Panc1 (cell line): ENCODE results near the gene OR13F1. TPM values are rescaled to one million over a fixed set of nuclear protein-coding genes. Genes with fewer than 3 reads are reported as not detected.

Experiments used
- ATAC-seq: fragments of 200-7000 bp; cut with Tn5 transposase; 2 replicates; pipeline ENCODE4 v1.9.1; 2020; ENCODE audit warnings: mild to moderate bottlenecking, moderate library complexity
- BruUV-seq: library from RNA; stranded (reverse); fragments of 400-500 nt; replicated peaks from 2 replicates; lab custom pipeline; 2021; lab: Mats Ljungman, UMichigan
- CTCF ChIA-PET: fragments of 300-600 bp; sonication (Branson Sonifier 250); formaldehyde crosslinking; loops from one replicate; lab custom pipeline; 2022; ENCODE audit warnings: antibody characterized with exemption; lab: Charles Lee
- POLR2A ChIA-PET: fragments of 300-600 bp; sonication (Branson Sonifier 250); formaldehyde crosslinking; loops from one replicate; lab custom pipeline; 2022; ENCODE audit warnings: antibody characterized with exemption; lab: Charles Lee
- DNase-seq: peaks from one replicate; pipeline ENCODE4 v3.0.0-alpha.2; 2010; ENCODE audit warnings: low read depth, low spot score
- H3K27ac ChIP-seq: 2 replicates; pipeline ENCODE4 v1.5.1; 2011; ENCODE audit warnings: mild to moderate bottlenecking, low read length, inconsistent platforms
- H3K27me3 ChIP-seq: fragments of 200-500 bp; sonication (Bioruptor generic); 2 replicates; pipeline ENCODE4 v1.6.0; 2014; ENCODE audit warnings: low read length, inconsistent platforms; ENCODE audit not compliant: control insufficient read depth, insufficient read depth
- H3K36me3 ChIP-seq: fragments of 200-500 bp; sonication (Bioruptor generic); 2 replicates; pipeline ENCODE4 v1.5.1; 2014; ENCODE audit warnings: inconsistent platforms, mild to moderate bottlenecking, low read length, moderate library complexity; ENCODE audit not compliant: control insufficient read depth, insufficient read depth
- H3K4me1 ChIP-seq: 2 replicates; pipeline ENCODE4 v1.5.1; 2011; ENCODE audit warnings: inconsistent platforms, mild to moderate bottlenecking, low read length, moderate library complexity; ENCODE audit not compliant: control insufficient read depth, insufficient read depth
- H3K4me3 ChIP-seq, 2 experiments: 2 replicates each; pipeline ENCODE4 v1.5.1; 2011 to 2012; ENCODE audit warnings: low read depth in 2 of 2, low read length in 2 of 2, mild to moderate bottlenecking in 2 of 2, inconsistent platforms in 1 of 2, moderate library complexity in 1 of 2
- H3K9me3 ChIP-seq: fragments of 200-500 bp; sonication (Bioruptor generic); 2 replicates; pipeline ENCODE4 v1.5.1; 2014; ENCODE audit warnings: low read depth, mild to moderate bottlenecking, inconsistent platforms, low read length, moderate library complexity; ENCODE audit not compliant: control insufficient read depth, insufficient read depth
- POLR2AphosphoS5 ChIP-seq: IDR thresholded peaks from 2 replicates; pipeline ENCODE4 v1.6.1; 2012; ENCODE audit warnings: mild to moderate bottlenecking, low read depth, low read length, moderate library complexity
- SIN3A ChIP-seq: IDR thresholded peaks from 2 replicates; pipeline ENCODE4 v1.6.1; 2012; ENCODE audit warnings: low read depth, mild to moderate bottlenecking, low read length, moderate library complexity, borderline replicate concordance; ENCODE audit not compliant: insufficient read depth
- TCF7L2 ChIP-seq: IDR thresholded peaks from 2 replicates; pipeline ENCODE4 v1.6.1; 2011; ENCODE audit warnings: mild to moderate bottlenecking, low read depth, low read length, inconsistent platforms
- in situ Hi-C: cut with HindIII; loops from 2 replicates; pipeline ENCODE4 v1.10.0; 2016; ENCODE audit warnings: low sequenced_read_pairs, low pct_unique_long_range_greater_than_20kb
- intact Hi-C: fragments of 100-400 bp; cut with micrococcal nuclease; formaldehyde crosslinking; loops from one replicate; pipeline ENCODE4 v1.10.0; 2022; ENCODE audit not compliant: unreplicated experiment
- total RNA-seq: library from RNA; stranded (reverse); gene quantifications from one replicate; pipeline ENCODE4 v1.2.1, GENCODE V29; 2021; ENCODE audit not compliant: unreplicated experiment
- TF ChIP-seq, protein P1 (sequence below): fragments of 450-650 bp; IDR thresholded peaks from 2 replicates; pipeline ENCODE4 v1.5.1; 2017; ENCODE audit warnings: mild to moderate bottlenecking
- TF ChIP-seq, protein P2 (sequence below), 2 experiments: IDR thresholded peaks; 2 replicates each; pipeline ENCODE4 v1.6.1; 2011 to 2012; ENCODE audit warnings: low read depth in 2 of 2, control low read depth in 1 of 2, low read length in 1 of 2, mild to moderate bottlenecking in 1 of 2, moderate library complexity in 1 of 2; ENCODE audit not compliant: insufficient read depth in 1 of 2

OR13F1 gene
- total RNA-seq, 1 experiment from 2014 or later, result not detected

DNA sequence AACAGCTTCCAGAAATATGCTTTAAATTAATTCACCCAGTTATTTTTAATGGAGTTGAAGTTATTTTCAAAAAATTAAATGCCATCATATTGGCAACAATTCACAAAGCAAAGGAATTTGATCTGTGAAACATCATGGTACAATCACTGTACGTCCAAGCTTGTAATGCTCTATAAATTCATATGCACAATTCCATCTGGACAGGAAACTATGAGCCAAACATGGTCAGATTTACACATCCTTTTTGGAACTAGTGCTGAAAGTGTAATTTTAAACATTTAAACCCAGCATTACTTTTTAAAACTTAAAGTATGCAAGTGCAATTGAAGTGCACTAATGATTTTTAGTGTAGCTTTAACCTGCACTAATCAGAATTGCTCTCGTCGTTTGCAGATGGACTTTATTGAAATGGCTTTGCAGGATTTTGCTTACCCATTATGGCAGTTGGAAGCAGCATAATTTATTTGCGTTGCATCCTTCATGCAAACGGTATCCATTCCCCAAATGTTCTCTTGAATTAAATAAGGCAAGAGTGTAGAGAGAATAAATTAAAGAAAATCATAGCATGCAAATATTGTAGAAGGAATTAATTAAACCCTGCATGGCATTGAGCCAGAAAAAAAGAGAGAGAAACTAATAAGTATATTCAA is 21.0 kb upstream of the OR13F1 start:
- CTCF ChIA-PET, result no interaction called here
- no TSS peak for BruUV-seq
- no peaks in the 10 kb centered on the region for H3K27me3 ChIP-seq
- H3K4me3 ChIP-seq, result no peak overlapping the region
- in situ Hi-C loops, result no loop called here
- no peaks in the 10 kb centered on the region for H3K4me1 ChIP-seq
- ATAC-seq, result no peak
- no peak overlapping the region for H3K27ac ChIP-seq
- intact Hi-C loops, result no loop called here
- DNase-seq, result no peak
- no peaks in the 10 kb centered on the region for H3K9me3 ChIP-seq
- POLR2A ChIA-PET, result no interaction called here
- TF ChIP-seq, protein P1, sequence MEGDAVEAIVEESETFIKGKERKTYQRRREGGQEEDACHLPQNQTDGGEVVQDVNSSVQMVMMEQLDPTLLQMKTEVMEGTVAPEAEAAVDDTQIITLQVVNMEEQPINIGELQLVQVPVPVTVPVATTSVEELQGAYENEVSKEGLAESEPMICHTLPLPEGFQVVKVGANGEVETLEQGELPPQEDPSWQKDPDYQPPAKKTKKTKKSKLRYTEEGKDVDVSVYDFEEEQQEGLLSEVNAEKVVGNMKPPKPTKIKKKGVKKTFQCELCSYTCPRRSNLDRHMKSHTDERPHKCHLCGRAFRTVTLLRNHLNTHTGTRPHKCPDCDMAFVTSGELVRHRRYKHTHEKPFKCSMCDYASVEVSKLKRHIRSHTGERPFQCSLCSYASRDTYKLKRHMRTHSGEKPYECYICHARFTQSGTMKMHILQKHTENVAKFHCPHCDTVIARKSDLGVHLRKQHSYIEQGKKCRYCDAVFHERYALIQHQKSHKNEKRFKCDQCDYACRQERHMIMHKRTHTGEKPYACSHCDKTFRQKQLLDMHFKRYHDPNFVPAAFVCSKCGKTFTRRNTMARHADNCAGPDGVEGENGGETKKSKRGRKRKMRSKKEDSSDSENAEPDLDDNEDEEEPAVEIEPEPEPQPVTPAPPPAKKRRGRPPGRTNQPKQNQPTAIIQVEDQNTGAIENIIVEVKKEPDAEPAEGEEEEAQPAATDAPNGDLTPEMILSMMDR, result no peak
- TF ChIP-seq POLR2AphosphoS5 (no peak), SIN3A (no peak), TCF7L2 (no peak)
- TF ChIP-seq, protein P2, sequence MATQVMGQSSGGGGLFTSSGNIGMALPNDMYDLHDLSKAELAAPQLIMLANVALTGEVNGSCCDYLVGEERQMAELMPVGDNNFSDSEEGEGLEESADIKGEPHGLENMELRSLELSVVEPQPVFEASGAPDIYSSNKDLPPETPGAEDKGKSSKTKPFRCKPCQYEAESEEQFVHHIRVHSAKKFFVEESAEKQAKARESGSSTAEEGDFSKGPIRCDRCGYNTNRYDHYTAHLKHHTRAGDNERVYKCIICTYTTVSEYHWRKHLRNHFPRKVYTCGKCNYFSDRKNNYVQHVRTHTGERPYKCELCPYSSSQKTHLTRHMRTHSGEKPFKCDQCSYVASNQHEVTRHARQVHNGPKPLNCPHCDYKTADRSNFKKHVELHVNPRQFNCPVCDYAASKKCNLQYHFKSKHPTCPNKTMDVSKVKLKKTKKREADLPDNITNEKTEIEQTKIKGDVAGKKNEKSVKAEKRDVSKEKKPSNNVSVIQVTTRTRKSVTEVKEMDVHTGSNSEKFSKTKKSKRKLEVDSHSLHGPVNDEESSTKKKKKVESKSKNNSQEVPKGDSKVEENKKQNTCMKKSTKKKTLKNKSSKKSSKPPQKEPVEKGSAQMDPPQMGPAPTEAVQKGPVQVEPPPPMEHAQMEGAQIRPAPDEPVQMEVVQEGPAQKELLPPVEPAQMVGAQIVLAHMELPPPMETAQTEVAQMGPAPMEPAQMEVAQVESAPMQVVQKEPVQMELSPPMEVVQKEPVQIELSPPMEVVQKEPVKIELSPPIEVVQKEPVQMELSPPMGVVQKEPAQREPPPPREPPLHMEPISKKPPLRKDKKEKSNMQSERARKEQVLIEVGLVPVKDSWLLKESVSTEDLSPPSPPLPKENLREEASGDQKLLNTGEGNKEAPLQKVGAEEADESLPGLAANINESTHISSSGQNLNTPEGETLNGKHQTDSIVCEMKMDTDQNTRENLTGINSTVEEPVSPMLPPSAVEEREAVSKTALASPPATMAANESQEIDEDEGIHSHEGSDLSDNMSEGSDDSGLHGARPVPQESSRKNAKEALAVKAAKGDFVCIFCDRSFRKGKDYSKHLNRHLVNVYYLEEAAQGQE (IDR thresholded peaks at IDR 0.05; ENCODE audit: insufficient read depth in 1 of 2, low read depth in 2 of 2, low read length in 1 of 2), result no peak
- H3K36me3 ChIP-seq, result no peaks in the 10 kb centered on the region

DNA sequence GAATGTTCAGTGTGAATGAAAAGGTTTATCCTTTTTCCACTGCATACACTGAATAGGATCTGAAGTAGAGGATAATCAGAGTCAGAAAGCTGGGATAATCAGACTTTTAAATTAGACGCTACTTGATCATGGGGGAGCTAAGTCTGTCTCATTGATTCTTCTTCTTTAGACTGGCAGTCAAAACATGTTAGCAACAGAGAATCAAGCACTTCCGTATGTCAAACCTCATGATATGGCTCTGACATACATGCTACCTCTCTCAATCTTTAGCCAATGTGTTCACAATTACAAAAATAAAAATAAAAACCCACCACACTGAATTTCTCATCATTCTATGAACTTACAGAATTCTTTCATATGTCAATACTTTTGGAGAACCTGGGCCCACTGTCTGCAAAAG is 19.0 kb upstream of the OR13F1 start:
- ChIA-PET CTCF (no interaction called here), POLR2A (no interaction called here)
- Histone ChIP-seq H3K9me3 (no peaks in the 10 kb centered on the region), H3K36me3 (no peaks in the 10 kb centered on the region), H3K27me3 (no peaks in the 10 kb centered on the region), H3K4me3 (no peak overlapping the region), H3K27ac (no peak overlapping the region), H3K4me1 (no peaks in the 10 kb centered on the region)
- DNase-seq, result no peak
- intact Hi-C loops (no loop called here), in situ Hi-C loops (no loop called here)
- BruUV-seq, result no TSS peak
- TF ChIP-seq, protein P1, result no peak
- TF ChIP-seq SIN3A (no peak), POLR2AphosphoS5 (no peak), TCF7L2 (no peak)
- TF ChIP-seq, protein P2 (IDR thresholded peaks at IDR 0.05; ENCODE audit: insufficient read depth in 1 of 2, low read depth in 2 of 2, low read length in 1 of 2), result no peak
- ATAC-seq, result no peak
